Stimulated activated CD4-positive, alpha-beta T cell treated with anti-CD3 and anti-CD28 coated beads, Interleukin-4, amount 100 ng/mL, for 48 hours (primary cell): ENCODE data around the gene KCNB1.

Experiments
- DNase-seq, 2 donors: peaks; one replicate each; pipeline ENCODE4 v3.0.0-alpha.2; 2020; ENCODE audit warnings: low read depth in 2 of 2

Gene KCNB1

GRCh38 chr20:49470922-49471321, 11.5 kb downstream of the KCNB1 start:
- no peak for DNase-seq

GRCh38 chr20:49469060-49469459, 13.4 kb downstream of the KCNB1 start:
- DNase-seq, result no peak

GRCh38 chr20:49468412-49468811, 14.1 kb downstream of the KCNB1 start:
- no peak for DNase-seq

- DNase-seq, result no peak
These were observed 16.2 kb downstream of the KCNB1 start for GRCh38 chr20:49466114-49466912.

GRCh38 chr20:49464556-49464955, 17.9 kb downstream of the KCNB1 start:
- no peak for DNase-seq

- DNase-seq, result no peak
These were observed 19.8 kb downstream of the KCNB1 start for GRCh38 chr20:49462626-49463025.

- DNase-seq, result no peak
These were observed 20.4 kb downstream of the KCNB1 start for GRCh38 chr20:49461894-49462620.

GRCh38 chr20:49460916-49461315, 21.6 kb downstream of the KCNB1 start:
- no peak for DNase-seq

GRCh38 chr20:49460131-49460530, 22.3 kb downstream of the KCNB1 start:
- no peak for DNase-seq

- no peak for DNase-seq
These were observed 22.8 kb downstream of the KCNB1 start for GRCh38 chr20:49459684-49460083.

GRCh38 chr20:49457444-49457843, 25.0 kb downstream of the KCNB1 start:
- no peak for DNase-seq

- DNase-seq, result no peak
These were observed 25.8 kb downstream of the KCNB1 start for GRCh38 chr20:49456646-49457045.

GRCh38 chr20:49455691-49456090, 26.8 kb downstream of the KCNB1 start:
- DNase-seq, result no peak

GRCh38 chr20:49452011-49452482, 30.4 kb downstream of the KCNB1 start:
- no peak for DNase-seq

- DNase-seq, result no peak
These were observed 32.2 kb downstream of the KCNB1 start for GRCh38 chr20:49450281-49450721.

- DNase-seq, result no peak
These were observed 33.6 kb downstream of the KCNB1 start for GRCh38 chr20:49448917-49449316.

- no peak for DNase-seq
These were observed 34.3 kb downstream of the KCNB1 start for GRCh38 chr20:49447946-49448809.

GRCh38 chr20:49447364-49447763, 35.1 kb downstream of the KCNB1 start:
- DNase-seq, result no peak

- DNase-seq, result no peak
These were observed 35.7 kb downstream of the KCNB1 start for GRCh38 chr20:49446808-49447207.

- no peak for DNase-seq
These were observed 36.4 kb downstream of the KCNB1 start for GRCh38 chr20:49446080-49446479.

GRCh38 chr20:49445176-49445575, 37.3 kb downstream of the KCNB1 start:
- no peak for DNase-seq

GRCh38 chr20:49444553-49444990, 37.9 kb downstream of the KCNB1 start:
- DNase-seq, result no peak
